NCI-H82 treated with DMSO at 0.1 percent for 48 hours (cell line): ENCODE results near the gene SRRM1.

Experiments used
- DNase-seq: peaks from one replicate; lab custom pipeline; 2025; ENCODE audit not compliant: unreplicated experiment; lab: John Stamatoyannopoulos, UW

The SRRM1 gene, protein sequence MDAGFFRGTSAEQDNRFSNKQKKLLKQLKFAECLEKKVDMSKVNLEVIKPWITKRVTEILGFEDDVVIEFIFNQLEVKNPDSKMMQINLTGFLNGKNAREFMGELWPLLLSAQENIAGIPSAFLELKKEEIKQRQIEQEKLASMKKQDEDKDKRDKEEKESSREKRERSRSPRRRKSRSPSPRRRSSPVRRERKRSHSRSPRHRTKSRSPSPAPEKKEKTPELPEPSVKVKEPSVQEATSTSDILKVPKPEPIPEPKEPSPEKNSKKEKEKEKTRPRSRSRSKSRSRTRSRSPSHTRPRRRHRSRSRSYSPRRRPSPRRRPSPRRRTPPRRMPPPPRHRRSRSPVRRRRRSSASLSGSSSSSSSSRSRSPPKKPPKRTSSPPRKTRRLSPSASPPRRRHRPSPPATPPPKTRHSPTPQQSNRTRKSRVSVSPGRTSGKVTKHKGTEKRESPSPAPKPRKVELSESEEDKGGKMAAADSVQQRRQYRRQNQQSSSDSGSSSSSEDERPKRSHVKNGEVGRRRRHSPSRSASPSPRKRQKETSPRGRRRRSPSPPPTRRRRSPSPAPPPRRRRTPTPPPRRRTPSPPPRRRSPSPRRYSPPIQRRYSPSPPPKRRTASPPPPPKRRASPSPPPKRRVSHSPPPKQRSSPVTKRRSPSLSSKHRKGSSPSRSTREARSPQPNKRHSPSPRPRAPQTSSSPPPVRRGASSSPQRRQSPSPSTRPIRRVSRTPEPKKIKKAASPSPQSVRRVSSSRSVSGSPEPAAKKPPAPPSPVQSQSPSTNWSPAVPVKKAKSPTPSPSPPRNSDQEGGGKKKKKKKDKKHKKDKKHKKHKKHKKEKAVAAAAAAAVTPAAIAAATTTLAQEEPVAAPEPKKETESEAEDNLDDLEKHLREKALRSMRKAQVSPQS

DNA sequence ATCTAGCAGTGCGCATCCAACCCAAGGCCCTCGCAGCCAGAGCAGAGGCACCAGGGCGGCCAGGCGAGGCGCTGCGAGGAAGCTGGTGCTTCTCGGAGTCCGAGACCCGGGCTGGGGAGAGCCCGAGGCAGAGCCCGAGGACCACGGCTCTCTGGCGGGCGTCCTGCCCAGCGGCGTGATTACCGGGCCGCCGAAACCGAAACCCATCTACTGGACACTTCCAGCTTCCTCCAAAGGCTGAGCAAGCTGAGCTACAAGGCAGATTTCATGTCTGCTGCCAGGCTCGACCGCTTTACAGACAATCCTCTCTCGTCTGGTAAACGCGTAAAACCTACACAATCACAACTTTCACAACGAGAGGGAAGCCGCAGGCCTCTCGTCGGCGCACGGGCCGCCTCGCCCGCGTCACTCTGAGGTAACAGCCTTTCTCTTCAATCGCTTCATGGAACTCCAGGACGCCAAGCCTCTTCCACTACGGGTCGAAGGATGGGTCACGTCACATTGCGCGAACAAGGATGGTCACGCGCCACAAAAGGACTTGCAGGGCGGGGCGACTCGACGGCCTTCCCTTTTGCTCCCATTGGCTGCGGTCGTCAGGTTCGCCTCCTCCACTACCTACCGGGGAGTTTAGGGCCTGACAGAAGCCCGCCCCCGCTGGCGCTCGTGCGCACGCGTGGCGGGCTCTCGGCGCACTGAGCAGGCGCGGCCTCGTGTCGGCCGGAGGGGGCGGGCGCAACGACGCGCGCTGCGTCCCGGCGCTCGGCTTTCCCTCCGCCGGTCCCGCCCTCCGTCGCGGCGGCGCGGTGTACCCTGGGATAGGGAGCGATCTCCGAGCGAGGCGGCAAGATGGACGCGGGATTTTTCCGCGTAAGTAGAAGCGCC is at the start of gene SRRM1:
SRRM1 (plus strand) TSS at position 822 of the 882 bp plus-strand sequence; CDS start at position 847, 25 bp downstream.
- DNase-seq: peak; percentile 98

- no peak for DNase-seq
Measured at GRCh38 chr1:24594328-24594598, 48.8 kb upstream of the SRRM1 start.

DNA sequence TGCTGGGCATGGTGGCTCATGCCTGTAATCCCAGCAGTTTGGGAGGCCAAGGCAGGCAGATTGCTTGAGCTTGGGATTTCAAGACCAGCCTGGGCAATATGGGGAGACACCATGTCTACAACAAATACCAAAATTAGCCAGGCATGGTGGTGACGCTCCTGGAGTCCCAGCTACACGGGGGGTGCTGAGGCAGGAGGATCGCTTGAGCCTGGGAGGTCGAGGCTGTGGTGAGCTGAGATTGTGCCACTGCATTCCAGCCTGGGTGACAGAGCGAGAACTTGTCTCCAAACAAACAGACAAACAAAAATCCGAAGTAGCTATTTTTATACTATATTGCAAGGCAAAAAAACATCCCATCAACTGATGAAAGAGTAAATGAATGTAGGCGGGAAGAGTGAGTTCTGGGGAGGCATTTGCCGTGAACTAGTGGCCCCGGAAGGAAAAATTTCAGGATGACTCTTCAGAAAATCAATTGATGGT is 46.7 kb upstream of the SRRM1 start:
- DNase-seq: no peak

DNA sequence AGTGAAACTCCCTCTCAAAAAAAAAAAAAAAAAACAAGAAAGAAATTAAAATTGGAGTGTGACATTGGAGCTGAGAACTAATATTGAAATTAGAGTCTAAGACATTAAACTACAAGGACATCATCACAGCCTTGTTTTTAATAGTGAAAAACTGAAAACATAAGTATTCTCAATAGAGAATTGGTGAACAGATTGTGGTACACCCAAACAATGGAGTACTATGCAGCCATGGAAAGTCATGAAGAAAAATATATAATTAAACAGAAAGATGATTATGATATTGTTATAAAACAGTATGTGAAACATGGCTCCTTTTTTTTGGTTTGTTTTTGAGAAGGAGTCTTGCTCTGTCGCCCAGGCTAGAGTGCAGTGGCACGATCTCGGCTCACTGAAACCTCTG is 43.8 kb upstream of the SRRM1 start:
- DNase-seq: no peak

GRCh38 chr1:24600551-24600950 is 42.6 kb upstream of the SRRM1 start:
- no peak for DNase-seq

- no peak for DNase-seq
Measured at GRCh38 chr1:24605534-24606295, 37.4 kb upstream of the SRRM1 start.

DNA sequence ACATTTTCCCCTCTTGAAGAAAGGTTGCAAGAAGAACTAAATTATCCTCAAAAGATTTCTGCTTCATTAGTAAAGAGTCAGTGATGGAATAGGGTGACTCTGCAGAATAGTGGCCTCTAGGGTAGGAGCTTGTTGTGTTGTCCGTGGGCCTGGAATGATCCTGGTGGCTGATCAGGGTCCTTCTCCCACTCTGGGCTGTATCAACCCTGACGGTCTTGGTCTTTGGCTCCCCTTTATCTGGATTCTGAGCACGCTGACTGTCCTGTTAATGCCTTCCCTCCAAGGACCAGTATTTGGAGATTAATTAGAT is 36.9 kb upstream of the SRRM1 start:
- DNase-seq: no peak

DNA sequence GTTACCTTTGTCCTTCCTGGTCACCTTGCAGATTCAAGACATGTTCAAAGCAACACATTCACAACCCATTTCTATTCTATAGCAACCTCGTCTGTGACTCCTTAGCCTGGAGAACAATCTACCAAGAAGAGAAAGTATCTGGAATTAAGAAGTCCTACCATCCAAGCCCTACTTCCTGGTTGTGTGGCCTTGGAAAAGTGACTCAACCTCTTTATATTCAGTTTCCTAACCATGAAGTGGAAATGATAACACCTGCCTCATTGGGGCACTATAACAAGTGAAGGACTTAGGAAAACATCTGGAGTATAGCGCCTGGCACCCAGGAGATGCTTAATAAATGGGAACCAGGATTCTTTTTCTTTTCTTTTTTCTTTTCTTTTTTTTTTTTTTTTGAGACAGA is 36.5 kb upstream of the SRRM1 start:
- no peak for DNase-seq

- DNase-seq: no peak
Measured at GRCh38 chr1:24609949-24610517, 33.1 kb upstream of the SRRM1 start.

DNA sequence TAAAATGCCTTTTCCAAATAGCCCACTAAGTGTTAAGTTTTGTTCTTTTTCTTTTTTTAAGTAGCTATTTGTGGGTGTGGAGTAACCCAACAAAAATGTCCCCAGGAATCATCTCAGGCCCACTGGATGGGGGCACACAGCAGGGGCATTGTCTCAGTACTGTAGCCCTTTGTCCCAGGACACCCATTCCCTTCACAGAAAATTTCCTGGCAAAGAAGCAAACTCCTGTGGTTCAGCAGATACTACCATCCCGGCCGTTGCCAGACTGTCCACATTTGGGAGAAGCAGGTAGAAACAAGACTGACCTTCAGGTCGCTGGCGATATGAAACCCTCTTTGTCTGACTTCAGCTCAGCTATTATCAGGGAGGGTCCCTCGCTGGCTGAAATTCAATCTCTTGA is 23.7 kb upstream of the SRRM1 start:
- no peak for DNase-seq

GRCh38 chr1:24620678-24621077 is 22.4 kb upstream of the SRRM1 start:
- no peak for DNase-seq

- no peak for DNase-seq
Measured at GRCh38 chr1:24621121-24621520, 22.0 kb upstream of the SRRM1 start.

- DNase-seq: no peak
Measured at GRCh38 chr1:24622218-24622617, 20.9 kb upstream of the SRRM1 start.

GRCh38 chr1:24632832-24633175 is 10.3 kb upstream of the SRRM1 start:
- no peak for DNase-seq

DNA sequence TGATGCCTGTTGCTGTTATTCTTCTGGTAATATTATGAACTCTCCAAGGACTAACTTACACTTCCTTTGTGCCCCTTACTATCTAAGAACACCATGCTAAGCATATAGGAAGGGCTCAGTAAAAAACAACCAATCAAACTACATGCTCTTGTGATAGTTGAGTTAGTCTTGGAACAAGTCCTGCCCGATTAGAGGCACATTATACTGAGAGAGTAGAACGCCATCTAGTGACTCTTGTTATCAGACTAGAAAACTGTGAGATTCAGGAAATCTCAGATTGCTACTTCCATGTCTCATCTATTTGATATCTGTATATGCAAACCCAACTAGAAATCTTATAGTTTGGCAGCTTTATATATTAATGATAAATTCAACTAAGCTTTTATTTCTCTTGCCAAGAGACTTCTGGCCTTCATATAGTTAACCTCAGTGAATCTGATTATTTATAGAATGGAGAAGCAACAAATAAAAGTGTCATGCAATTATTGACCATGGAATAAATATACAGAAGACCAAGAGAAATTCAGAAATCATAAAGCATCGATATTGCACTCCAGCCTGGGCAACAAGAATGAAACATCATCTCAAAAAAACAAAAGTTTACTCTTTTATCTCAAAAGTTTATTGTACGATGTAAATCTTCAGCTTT is 7.8 kb upstream of the SRRM1 start:
- DNase-seq: peak; percentile 76

DNA sequence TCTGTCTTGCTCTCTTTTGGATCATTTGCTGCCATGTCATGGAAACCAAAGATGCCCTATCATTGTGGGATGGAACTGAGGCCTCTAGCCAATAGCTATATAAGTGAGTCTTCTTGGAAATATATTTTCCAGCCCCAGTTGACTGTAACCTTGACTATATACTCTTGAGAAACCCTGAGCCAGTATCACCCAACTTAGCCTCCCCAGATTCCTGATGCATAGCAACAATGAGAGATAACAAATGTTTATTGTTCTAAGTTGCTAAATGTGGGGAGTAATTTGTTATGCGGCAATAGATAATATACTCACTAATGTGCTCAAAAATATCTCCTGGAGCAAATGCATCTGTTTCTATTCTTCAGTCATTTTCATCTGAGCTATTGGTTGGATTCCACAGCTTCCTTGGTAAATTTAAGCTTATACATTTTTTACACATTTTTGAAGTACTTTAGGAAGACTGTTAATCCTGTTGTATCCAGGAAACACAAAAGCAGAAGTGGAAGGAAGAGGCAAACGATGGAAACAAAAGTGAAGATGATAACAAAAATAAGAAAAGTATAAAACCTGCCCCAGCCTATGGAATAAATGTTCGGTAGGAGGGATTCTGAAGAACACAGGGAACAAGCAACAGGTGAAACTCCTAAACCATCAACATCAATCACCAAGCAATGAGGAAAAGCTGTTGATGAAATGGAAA is 6.3 kb upstream of the SRRM1 start:
- no peak for DNase-seq

- DNase-seq: no peak
Measured at GRCh38 chr1:24639094-24639493, 4.0 kb upstream of the SRRM1 start.

DNA sequence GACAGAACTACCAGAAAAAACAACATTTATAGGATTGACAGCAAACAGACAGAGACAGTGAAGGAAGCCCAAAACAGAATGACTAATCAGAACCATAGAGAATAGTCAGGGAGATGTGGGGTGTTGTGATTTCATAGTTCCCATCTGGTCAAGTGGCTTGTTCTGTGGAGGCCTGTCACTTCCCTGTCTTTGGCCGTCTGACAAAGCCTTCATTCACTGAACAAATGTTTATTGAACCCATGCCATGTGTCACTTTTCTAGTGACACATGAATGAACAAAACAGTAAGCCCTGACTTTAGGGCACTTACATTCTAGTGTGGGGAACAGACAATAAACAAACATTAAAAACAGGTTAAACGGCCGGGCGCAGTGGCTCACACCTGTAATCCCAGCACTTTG is 3.2 kb upstream of the SRRM1 start:
- no peak for DNase-seq

- DNase-seq: no peak
Measured at GRCh38 chr1:24640288-24640687, 2.8 kb upstream of the SRRM1 start.
